ENCODE data around the gene FAM47B.

FAM47B gene

DNA sequence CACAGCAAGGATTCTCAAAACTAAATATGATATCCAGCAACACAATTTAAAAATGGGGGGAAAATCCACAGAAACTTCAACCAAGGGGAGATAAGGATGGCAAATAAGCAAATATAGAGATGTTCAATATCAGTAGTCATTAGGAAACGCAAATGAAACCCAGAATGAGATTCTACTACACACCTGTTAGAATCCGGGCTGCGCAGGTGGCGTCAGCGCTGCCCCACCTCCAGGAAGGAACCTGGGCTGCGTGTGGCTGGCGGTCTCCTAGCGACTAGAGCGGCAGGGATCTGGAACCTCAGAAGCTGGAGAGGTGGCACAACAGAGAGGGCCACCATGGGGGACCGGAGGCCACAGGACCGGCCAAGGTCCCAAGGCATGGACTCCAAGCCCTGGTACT, at the start of gene FAM47B:
Gene FAM47B, plus strand, starts transcription at position 301 of the 400 bp plus-strand sequence. Its CDS starts 36 bp downstream, at position 337.
- DNase-seq (ENCODE audit: low read depth), result no peak

DNA sequence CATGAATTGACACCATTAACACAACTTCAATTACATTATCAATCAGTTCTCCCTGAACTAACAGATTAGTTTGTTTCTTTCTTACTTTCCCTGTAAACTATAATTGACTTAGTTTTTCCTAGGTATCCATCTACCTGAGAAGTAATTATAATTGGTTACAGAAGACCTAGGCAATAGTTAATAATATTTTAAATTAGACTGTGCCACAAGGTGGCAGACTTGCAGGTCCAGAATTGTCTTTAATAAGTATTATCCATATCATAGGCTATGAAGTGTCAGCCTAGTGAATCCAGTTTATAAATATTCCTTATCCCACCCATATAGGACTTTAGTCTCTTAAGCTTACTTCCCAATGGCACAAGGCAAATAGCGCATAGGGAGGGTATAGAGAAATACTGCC, 48.9 kb upstream of the FAM47B start:
- no peak overlapping the region for H3K4me3 ChIP-seq (replicated peaks; ENCODE audit: low read depth, low read length)
- peak; percentile 24 for DNase-seq (ENCODE audit: low read depth)
- TF ChIP-seq, protein P1, sequence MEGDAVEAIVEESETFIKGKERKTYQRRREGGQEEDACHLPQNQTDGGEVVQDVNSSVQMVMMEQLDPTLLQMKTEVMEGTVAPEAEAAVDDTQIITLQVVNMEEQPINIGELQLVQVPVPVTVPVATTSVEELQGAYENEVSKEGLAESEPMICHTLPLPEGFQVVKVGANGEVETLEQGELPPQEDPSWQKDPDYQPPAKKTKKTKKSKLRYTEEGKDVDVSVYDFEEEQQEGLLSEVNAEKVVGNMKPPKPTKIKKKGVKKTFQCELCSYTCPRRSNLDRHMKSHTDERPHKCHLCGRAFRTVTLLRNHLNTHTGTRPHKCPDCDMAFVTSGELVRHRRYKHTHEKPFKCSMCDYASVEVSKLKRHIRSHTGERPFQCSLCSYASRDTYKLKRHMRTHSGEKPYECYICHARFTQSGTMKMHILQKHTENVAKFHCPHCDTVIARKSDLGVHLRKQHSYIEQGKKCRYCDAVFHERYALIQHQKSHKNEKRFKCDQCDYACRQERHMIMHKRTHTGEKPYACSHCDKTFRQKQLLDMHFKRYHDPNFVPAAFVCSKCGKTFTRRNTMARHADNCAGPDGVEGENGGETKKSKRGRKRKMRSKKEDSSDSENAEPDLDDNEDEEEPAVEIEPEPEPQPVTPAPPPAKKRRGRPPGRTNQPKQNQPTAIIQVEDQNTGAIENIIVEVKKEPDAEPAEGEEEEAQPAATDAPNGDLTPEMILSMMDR (IDR thresholded peaks at IDR 0.05; ENCODE audit: low read length, missing control alignments), result peak; percentile 31

More for the DNA sequence above, at the start of gene FAM47B:
- TF ChIP-seq, protein P1 (IDR thresholded peaks at IDR 0.05; ENCODE audit: low read length, missing control alignments), result no peak
- no peak within 1 kb of the TSS for H3K4me3 ChIP-seq (replicated peaks; ENCODE audit: low read depth, low read length)

DNA sequence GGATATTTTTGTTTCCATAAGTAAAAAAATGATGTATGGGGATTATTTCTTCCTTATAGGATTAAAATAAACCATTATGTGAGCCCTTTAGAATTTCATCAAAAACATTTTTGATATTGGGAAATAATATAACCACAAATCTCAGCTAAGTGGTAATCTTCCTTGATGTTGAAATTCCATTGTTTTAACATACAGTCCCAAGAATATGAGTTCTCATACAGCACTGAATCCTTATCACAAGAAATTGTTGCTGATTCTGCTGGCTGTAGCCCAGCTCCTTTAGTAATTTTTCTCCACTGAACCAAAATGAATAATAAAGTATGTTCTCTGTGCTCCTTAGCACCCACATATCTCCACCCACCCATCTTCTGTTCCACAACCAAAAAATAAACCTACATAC, 41.9 kb upstream of the FAM47B start:
- TF ChIP-seq, protein P1 (IDR thresholded peaks at IDR 0.05; ENCODE audit: low read length, missing control alignments), result no peak
- H3K4me3 ChIP-seq (replicated peaks; ENCODE audit: low read depth, low read length), result no peak overlapping the region
- peak; percentile 82 for DNase-seq (ENCODE audit: low read depth)

DNA sequence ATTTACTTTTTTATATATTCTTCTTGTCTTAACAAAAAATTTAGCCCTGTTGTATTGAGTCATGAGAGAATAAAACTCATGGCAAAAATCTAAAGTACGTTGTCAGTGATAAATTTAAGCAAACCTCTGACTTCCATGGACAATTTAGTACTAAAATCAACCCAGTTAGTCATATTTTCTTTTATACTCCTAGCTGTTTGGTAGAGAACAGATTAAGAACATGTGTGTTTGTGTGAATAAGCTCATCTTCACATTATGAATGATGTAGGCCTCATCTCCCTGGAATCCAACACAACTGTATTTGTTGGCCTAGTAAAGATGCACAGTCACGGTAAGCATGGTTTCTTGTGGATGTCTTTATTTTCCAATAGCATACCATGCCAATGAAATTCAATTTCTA, 40.8 kb upstream of the FAM47B start:
- TF ChIP-seq, protein P1 (IDR thresholded peaks at IDR 0.05; ENCODE audit: low read length, missing control alignments), result no peak
- no peak for DNase-seq (ENCODE audit: low read depth)
- no peak overlapping the region for H3K4me3 ChIP-seq (replicated peaks; ENCODE audit: low read depth, low read length)

GRCh38 chrX:34903316-34903715, 39.3 kb upstream of the FAM47B start:
- TF ChIP-seq, protein P1 (IDR thresholded peaks at IDR 0.05; ENCODE audit: low read length, missing control alignments), result no peak
- no peak for DNase-seq (ENCODE audit: low read depth)
- no peak overlapping the region for H3K4me3 ChIP-seq (replicated peaks; ENCODE audit: low read depth, low read length)

DNA sequence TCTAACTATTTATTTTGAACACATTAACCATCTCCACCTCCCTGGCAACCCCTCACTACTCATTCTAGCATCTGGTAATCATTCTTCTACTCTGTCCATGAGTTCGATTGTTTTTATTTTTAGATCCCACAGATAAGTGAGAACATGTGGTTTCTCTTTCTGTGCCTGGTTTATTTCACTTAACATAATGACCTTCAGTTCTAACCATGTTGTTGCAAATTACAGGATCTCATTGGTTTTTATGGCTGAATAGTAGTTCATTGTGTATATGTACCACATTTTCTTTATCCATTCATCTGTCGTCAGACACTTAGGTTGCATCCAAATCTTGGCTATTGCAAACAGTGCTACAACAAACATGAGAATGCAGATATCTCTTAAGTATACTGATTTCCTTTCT, 33.4 kb upstream of the FAM47B start:
- no peak overlapping the region for H3K4me3 ChIP-seq (replicated peaks; ENCODE audit: low read depth, low read length)
- TF ChIP-seq, protein P1 (IDR thresholded peaks at IDR 0.05; ENCODE audit: low read length, missing control alignments), result no peak
- DNase-seq (ENCODE audit: low read depth), result no peak

DNA sequence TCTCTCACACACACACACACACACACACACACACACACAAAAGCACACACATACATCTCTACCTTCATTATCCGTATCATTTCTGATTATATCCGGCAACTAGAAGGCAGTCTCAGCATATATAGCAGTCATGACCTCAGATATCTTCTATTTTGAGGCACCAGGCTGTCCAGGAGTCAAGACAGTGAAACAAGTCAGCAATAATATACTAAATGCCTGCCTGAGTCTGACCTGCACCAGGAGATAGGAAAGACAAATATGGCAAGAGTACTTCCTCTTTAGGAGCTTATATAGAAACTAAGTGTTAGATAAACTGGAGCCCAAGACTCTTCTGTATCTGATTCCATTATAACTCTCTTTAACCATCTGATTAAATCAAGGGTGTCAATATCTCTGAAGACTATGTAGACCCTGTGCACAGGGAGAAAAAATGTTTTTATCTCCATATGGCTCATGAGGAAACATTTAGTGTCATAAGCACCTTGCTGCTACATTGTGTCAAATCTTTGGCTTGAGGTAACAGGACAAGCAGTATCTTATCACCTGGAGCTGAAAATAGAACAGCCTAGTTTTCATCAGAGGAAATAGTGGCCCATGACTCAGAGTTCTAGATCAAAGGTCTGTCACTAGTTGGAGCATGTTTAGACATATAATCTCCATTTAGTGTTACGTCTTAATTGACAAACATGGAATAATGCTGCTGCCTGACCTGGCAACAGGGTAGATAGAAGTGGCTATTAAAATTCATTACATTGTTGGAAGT, 27.0 kb upstream of the FAM47B start:
- no peak for DNase-seq (ENCODE audit: low read depth)
- no peak overlapping the region for H3K4me3 ChIP-seq (replicated peaks; ENCODE audit: low read depth, low read length)
- TF ChIP-seq, protein P1 (IDR thresholded peaks at IDR 0.05; ENCODE audit: low read length, missing control alignments), result no peak

All from fibroblast of pulmonary artery (primary cell).